ENCODE measurements around the gene CCDC73.
"Not testable (repeated sequence)": the region's sequence is repeated elsewhere in the genome, so short reads cannot be mapped to it uniquely, and the experiment has no call there.

Gene CCDC73

GRCh38 chr11:32796425-32796824 lies 2.0 kb upstream of the CCDC73 start:
- Histone ChIP-seq H3K36me3 (ENCODE audit: insufficient read depth, insufficient read length, low read length) (no peaks in the 10 kb centered on the region), H3K9me3 (ENCODE audit: insufficient read depth, low read length) (no peaks in the 10 kb centered on the region), H3K4me3 (ENCODE audit: insufficient read length, low read depth) (no peak overlapping the region), H3K4me1 (ENCODE audit: insufficient read depth, insufficient read length) (no peaks in the 10 kb centered on the region), H3K27me3 (ENCODE audit: insufficient read depth, insufficient read length) (no peaks in the 10 kb centered on the region), H3K9ac (ENCODE audit: insufficient read length, low read depth) (no peak overlapping the region)
- no peak for TF ChIP-seq YY1 (IDR thresholded peaks at IDR 0.05; ENCODE audit: insufficient read depth, insufficient read length)
- no peak for TF ChIP-seq ZNF274 (IDR thresholded peaks at IDR 0.05; ENCODE audit: low read depth, low read length)
- TF ChIP-seq SUZ12 (IDR thresholded peaks at IDR 0.05; ENCODE audit: extremely low read depth, insufficient read depth, insufficient read length): no peak
- no peak for DNase-seq (ENCODE audit: low read depth, low spot score)

- TF ChIP-seq YY1 (IDR thresholded peaks at IDR 0.05; ENCODE audit: insufficient read depth, insufficient read length) (no peak), SUZ12 (IDR thresholded peaks at IDR 0.05; ENCODE audit: extremely low read depth, insufficient read depth, insufficient read length) (no peak), ZNF274 (IDR thresholded peaks at IDR 0.05; ENCODE audit: low read depth, low read length) (no peak)
- H3K4me3 ChIP-seq (ENCODE audit: insufficient read length, low read depth): no peak overlapping the region
- H3K36me3 ChIP-seq (ENCODE audit: insufficient read depth, insufficient read length, low read length): no peaks in the 10 kb centered on the region
- no peaks in the 10 kb centered on the region for H3K9me3 ChIP-seq (ENCODE audit: insufficient read depth, low read length)
- no peak for DNase-seq (ENCODE audit: low read depth, low spot score)
- no peaks in the 10 kb centered on the region for H3K4me1 ChIP-seq (ENCODE audit: insufficient read depth, insufficient read length)
- no peaks in the 10 kb centered on the region for H3K27me3 ChIP-seq (ENCODE audit: insufficient read depth, insufficient read length)
- no peak overlapping the region for H3K9ac ChIP-seq (ENCODE audit: insufficient read length, low read depth)
These were observed 1.4 kb downstream of the CCDC73 start for GRCh38 chr11:32792948-32793475.

GRCh38 chr11:32792111-32792947 lies 2.1 kb downstream of the CCDC73 start:
- no peaks in the 10 kb centered on the region for H3K4me1 ChIP-seq (ENCODE audit: insufficient read depth, insufficient read length)
- H3K9ac ChIP-seq (ENCODE audit: insufficient read length, low read depth): no peak overlapping the region
- H3K9me3 ChIP-seq (ENCODE audit: insufficient read depth, low read length): no peaks in the 10 kb centered on the region
- H3K4me3 ChIP-seq (ENCODE audit: insufficient read length, low read depth): no peak overlapping the region
- no peak for DNase-seq (ENCODE audit: low read depth, low spot score)
- H3K27me3 ChIP-seq (ENCODE audit: insufficient read depth, insufficient read length): no peaks in the 10 kb centered on the region
- no peaks in the 10 kb centered on the region for H3K36me3 ChIP-seq (ENCODE audit: insufficient read depth, insufficient read length, low read length)
- TF ChIP-seq SUZ12 (IDR thresholded peaks at IDR 0.05; ENCODE audit: extremely low read depth, insufficient read depth, insufficient read length) (no peak), YY1 (IDR thresholded peaks at IDR 0.05; ENCODE audit: insufficient read depth, insufficient read length) (no peak)

DNA sequence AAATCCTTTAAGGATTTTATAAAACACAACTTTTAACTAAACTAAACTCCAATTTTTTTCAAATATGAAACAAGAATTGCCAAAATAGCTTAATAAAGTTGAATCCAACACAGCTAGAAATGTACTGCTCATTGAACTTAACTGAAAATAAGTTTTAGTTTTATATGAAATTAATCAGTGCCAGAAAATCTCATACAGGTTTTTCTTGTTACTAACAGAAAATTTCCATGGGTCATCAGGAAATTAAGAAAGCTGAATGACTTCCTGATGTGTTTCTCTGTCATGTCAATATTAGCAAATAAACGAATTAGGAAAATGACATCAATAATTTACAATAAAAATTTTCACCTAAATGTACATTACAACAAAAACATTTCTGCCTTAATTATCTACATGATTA lies 3.5 kb downstream of the CCDC73 start:
- no peaks in the 10 kb centered on the region for H3K4me1 ChIP-seq (ENCODE audit: insufficient read depth, insufficient read length)
- H3K9ac ChIP-seq (ENCODE audit: insufficient read length, low read depth): no peak overlapping the region
- H3K27me3 ChIP-seq (ENCODE audit: insufficient read depth, insufficient read length): no peaks in the 10 kb centered on the region
- H3K36me3 ChIP-seq (ENCODE audit: insufficient read depth, insufficient read length, low read length): no peaks in the 10 kb centered on the region
- no peaks in the 10 kb centered on the region for H3K9me3 ChIP-seq (ENCODE audit: insufficient read depth, low read length)
- H3K4me3 ChIP-seq (ENCODE audit: insufficient read length, low read depth): no peak overlapping the region
- TF ChIP-seq ZNF274 (IDR thresholded peaks at IDR 0.05; ENCODE audit: low read depth, low read length) (no peak), SUZ12 (IDR thresholded peaks at IDR 0.05; ENCODE audit: extremely low read depth, insufficient read depth, insufficient read length) (no peak), YY1 (IDR thresholded peaks at IDR 0.05; ENCODE audit: insufficient read depth, insufficient read length) (no peak)
- DNase-seq (ENCODE audit: low read depth, low spot score): no peak

DNA sequence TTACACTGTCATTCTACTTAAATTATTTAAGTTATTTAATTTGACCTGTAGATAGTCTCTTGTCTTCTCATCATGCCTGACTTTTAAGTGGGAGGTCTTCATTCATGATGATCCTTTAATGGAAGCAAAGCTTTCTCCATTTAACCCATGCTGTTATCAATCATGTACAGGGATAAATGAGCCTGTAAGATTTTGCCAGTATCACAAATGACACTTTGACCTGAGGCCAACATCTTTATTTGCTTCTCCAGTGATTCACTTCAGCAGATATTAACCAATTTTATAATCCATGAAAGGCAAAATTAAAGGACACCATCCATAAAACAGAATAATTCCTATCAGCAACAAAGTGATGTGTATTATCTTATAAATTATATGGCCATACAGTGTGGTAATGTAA lies 7.7 kb downstream of the CCDC73 start:
- DNase-seq (ENCODE audit: low read depth, low spot score): no peak
- Histone ChIP-seq H3K9ac (ENCODE audit: insufficient read length, low read depth) (no peak overlapping the region), H3K4me1 (ENCODE audit: insufficient read depth, insufficient read length) (no peaks in the 10 kb centered on the region), H3K27me3 (ENCODE audit: insufficient read depth, insufficient read length) (no peaks in the 10 kb centered on the region), H3K9me3 (ENCODE audit: insufficient read depth, low read length) (no peaks in the 10 kb centered on the region), H3K4me3 (ENCODE audit: insufficient read length, low read depth) (no peak overlapping the region), H3K36me3 (ENCODE audit: insufficient read depth, insufficient read length, low read length) (no peaks in the 10 kb centered on the region)
- TF ChIP-seq SUZ12 (IDR thresholded peaks at IDR 0.05; ENCODE audit: extremely low read depth, insufficient read depth, insufficient read length): no peak
- TF ChIP-seq YY1 (IDR thresholded peaks at IDR 0.05; ENCODE audit: insufficient read depth, insufficient read length): no peak
- no peak for TF ChIP-seq ZNF274 (IDR thresholded peaks at IDR 0.05; ENCODE audit: low read depth, low read length)

DNA sequence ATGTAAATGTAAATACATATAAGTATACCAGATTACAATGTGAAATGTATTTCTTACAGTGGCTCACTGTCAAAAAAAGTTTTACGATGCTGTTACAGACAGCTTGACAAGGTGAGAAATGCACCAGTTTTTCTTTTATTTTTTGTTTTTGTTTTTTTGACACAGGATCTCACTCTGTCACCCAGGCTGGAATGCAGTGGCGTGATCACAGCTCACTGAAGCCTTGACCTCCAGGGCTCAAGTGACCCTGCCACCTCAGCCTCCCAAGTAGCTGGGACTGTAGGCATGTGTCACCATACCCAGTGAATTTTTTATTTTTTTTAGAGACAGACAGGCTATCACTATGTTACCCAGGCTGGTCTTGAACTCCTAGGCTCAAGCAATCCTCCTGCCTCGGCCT lies 9.2 kb downstream of the CCDC73 start:
- no peak for DNase-seq (ENCODE audit: low read depth, low spot score)
- no peaks in the 10 kb centered on the region for H3K4me1 ChIP-seq (ENCODE audit: insufficient read depth, insufficient read length)
- no peaks in the 10 kb centered on the region for H3K36me3 ChIP-seq (ENCODE audit: insufficient read depth, insufficient read length, low read length)
- no peaks in the 10 kb centered on the region for H3K9me3 ChIP-seq (ENCODE audit: insufficient read depth, low read length)
- no peaks in the 10 kb centered on the region for H3K27me3 ChIP-seq (ENCODE audit: insufficient read depth, insufficient read length)
- TF ChIP-seq YY1 (IDR thresholded peaks at IDR 0.05; ENCODE audit: insufficient read depth, insufficient read length): no peak
- no peak overlapping the region for H3K4me3 ChIP-seq (ENCODE audit: insufficient read length, low read depth)
- no peak overlapping the region for H3K9ac ChIP-seq (ENCODE audit: insufficient read length, low read depth)

- no peak for TF ChIP-seq ZNF274 (IDR thresholded peaks at IDR 0.05; ENCODE audit: low read depth, low read length)
- TF ChIP-seq YY1 (IDR thresholded peaks at IDR 0.05; ENCODE audit: insufficient read depth, insufficient read length): no peak
- no peak for TF ChIP-seq SUZ12 (IDR thresholded peaks at IDR 0.05; ENCODE audit: extremely low read depth, insufficient read depth, insufficient read length)
- Histone ChIP-seq H3K9ac (ENCODE audit: insufficient read length, low read depth) (no peak overlapping the region), H3K36me3 (ENCODE audit: insufficient read depth, insufficient read length, low read length) (no peaks in the 10 kb centered on the region), H3K9me3 (ENCODE audit: insufficient read depth, low read length) (no peaks in the 10 kb centered on the region), H3K4me3 (ENCODE audit: insufficient read length, low read depth) (no peak overlapping the region), H3K27me3 (ENCODE audit: insufficient read depth, insufficient read length) (no peaks in the 10 kb centered on the region), H3K4me1 (ENCODE audit: insufficient read depth, insufficient read length) (no peaks in the 10 kb centered on the region)
- no peak for DNase-seq (ENCODE audit: low read depth, low spot score)
These were observed 12.7 kb downstream of the CCDC73 start for GRCh38 chr11:32781721-32782120.

DNA sequence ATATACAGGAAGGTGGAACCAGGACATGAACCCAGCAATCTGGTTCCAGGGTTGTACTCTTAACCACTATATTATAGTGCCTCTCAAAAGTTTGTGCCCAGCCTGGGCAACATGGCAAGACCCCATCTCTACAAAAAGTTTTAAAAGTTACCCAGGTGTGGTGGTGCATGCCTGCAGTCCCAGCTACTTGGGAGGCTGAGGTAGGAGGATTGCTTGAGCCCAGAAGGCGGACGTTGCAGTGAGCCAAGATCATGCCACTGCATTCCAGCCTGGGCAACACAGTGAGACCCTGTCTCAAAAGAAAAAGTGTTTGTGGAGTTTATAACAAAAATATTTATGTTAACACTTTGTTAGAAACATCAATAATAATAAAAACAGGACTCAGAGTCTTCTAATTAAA lies 13.6 kb downstream of the CCDC73 start:
- not testable (repeated sequence) for DNase-seq (ENCODE audit: low read depth, low spot score); H3K9me3 ChIP-seq (ENCODE audit: insufficient read depth, low read length); H3K4me1 ChIP-seq (ENCODE audit: insufficient read depth, insufficient read length); H3K36me3 ChIP-seq (ENCODE audit: insufficient read depth, insufficient read length, low read length); H3K4me3 ChIP-seq (ENCODE audit: insufficient read length, low read depth); H3K27me3 ChIP-seq (ENCODE audit: insufficient read depth, insufficient read length); H3K9ac ChIP-seq (ENCODE audit: insufficient read length, low read depth)
